Panc1 (cell line): ENCODE results near the gene PER2.

ENCODE experiments used
- POLR2AphosphoS5 ChIP-seq: IDR thresholded peaks from 2 replicates; pipeline ENCODE4 v1.6.1; 2012; ENCODE audit warnings: mild to moderate bottlenecking, low read depth, low read length, moderate library complexity
- REST ChIP-seq, 2 experiments: IDR thresholded peaks; 2 replicates each; pipeline ENCODE4 v1.6.1; 2011 to 2012; ENCODE audit warnings: low read depth in 2 of 2, control low read depth in 1 of 2, low read length in 1 of 2, mild to moderate bottlenecking in 1 of 2, moderate library complexity in 1 of 2; ENCODE audit not compliant: insufficient read depth in 1 of 2
- SIN3A ChIP-seq: IDR thresholded peaks from 2 replicates; pipeline ENCODE4 v1.6.1; 2012; ENCODE audit warnings: low read depth, mild to moderate bottlenecking, low read length, moderate library complexity, borderline replicate concordance; ENCODE audit not compliant: insufficient read depth
- TCF7L2 ChIP-seq: IDR thresholded peaks from 2 replicates; pipeline ENCODE4 v1.6.1; 2011; ENCODE audit warnings: mild to moderate bottlenecking, low read depth, low read length, inconsistent platforms
- TF ChIP-seq, protein P1 (sequence below): fragments of 450-650 bp; IDR thresholded peaks from 2 replicates; pipeline ENCODE4 v1.5.1; 2017; ENCODE audit warnings: mild to moderate bottlenecking

GRCh38 chr2:238305965-238306671 lies 17.7 kb upstream of the PER2 start:
- TF ChIP-seq, protein P1, sequence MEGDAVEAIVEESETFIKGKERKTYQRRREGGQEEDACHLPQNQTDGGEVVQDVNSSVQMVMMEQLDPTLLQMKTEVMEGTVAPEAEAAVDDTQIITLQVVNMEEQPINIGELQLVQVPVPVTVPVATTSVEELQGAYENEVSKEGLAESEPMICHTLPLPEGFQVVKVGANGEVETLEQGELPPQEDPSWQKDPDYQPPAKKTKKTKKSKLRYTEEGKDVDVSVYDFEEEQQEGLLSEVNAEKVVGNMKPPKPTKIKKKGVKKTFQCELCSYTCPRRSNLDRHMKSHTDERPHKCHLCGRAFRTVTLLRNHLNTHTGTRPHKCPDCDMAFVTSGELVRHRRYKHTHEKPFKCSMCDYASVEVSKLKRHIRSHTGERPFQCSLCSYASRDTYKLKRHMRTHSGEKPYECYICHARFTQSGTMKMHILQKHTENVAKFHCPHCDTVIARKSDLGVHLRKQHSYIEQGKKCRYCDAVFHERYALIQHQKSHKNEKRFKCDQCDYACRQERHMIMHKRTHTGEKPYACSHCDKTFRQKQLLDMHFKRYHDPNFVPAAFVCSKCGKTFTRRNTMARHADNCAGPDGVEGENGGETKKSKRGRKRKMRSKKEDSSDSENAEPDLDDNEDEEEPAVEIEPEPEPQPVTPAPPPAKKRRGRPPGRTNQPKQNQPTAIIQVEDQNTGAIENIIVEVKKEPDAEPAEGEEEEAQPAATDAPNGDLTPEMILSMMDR, result no peak
- TF ChIP-seq TCF7L2, result no peak
- TF ChIP-seq POLR2AphosphoS5, result no peak
- TF ChIP-seq REST (IDR thresholded peaks at IDR 0.05; ENCODE audit: insufficient read depth in 1 of 2, low read depth in 2 of 2, low read length in 1 of 2), result no peak
- no peak for TF ChIP-seq SIN3A
